CD4-positive, alpha-beta T cell treated with Interleukin-15 for 4 hours (primary cell): ENCODE results near the gene ZFP36L2.

Experiments used
- DNase-seq: peaks from one replicate; pipeline ENCODE4 v3.0.0-alpha.2; 2020; ENCODE audit warnings: low spot score

Gene ZFP36L2

GRCh38 chr2:43222475-43223309 is 3.7 kb downstream of the ZFP36L2 start:
- DNase-seq: peak; percentile 19

- DNase-seq: peak; percentile 67
Measured at GRCh38 chr2:43221763-43222474, 4.5 kb downstream of the ZFP36L2 start.

GRCh38 chr2:43221124-43221762 is 5.2 kb downstream of the ZFP36L2 start:
- DNase-seq: peak; percentile 46

- DNase-seq: no peak
Measured at GRCh38 chr2:43220760-43221123, 5.7 kb downstream of the ZFP36L2 start.

- DNase-seq: peak; percentile 45
Measured at GRCh38 chr2:43220229-43220751, 6.1 kb downstream of the ZFP36L2 start.

GRCh38 chr2:43219383-43220228 is 6.8 kb downstream of the ZFP36L2 start:
- DNase-seq: peak; percentile 79

- peak; percentile 88 for DNase-seq
Measured at GRCh38 chr2:43218702-43219382, 7.6 kb downstream of the ZFP36L2 start.

- DNase-seq: no peak
Measured at GRCh38 chr2:43218155-43218701, 8.2 kb downstream of the ZFP36L2 start.

GRCh38 chr2:43217228-43218154 is 8.9 kb downstream of the ZFP36L2 start:
- no peak for DNase-seq

- no peak for DNase-seq
Measured at GRCh38 chr2:43216629-43217028, 9.8 kb downstream of the ZFP36L2 start.

- DNase-seq: no peak
Measured at GRCh38 chr2:43215673-43216255, 10.6 kb downstream of the ZFP36L2 start.

- DNase-seq: no peak
Measured at GRCh38 chr2:43214253-43214652, 12.2 kb downstream of the ZFP36L2 start.

GRCh38 chr2:43212931-43213330 is 13.5 kb downstream of the ZFP36L2 start:
- no peak for DNase-seq

- no peak for DNase-seq
Measured at GRCh38 chr2:43212216-43212835, 14.1 kb downstream of the ZFP36L2 start.

GRCh38 chr2:43210467-43211303 is 15.7 kb downstream of the ZFP36L2 start:
- no peak for DNase-seq

GRCh38 chr2:43210125-43210466 is 16.3 kb downstream of the ZFP36L2 start:
- no peak for DNase-seq

GRCh38 chr2:43209204-43209717 is 17.1 kb downstream of the ZFP36L2 start:
- DNase-seq: no peak
